HepG2 (cell line): ENCODE data around the gene S100A4. TPM values are rescaled to one million over a fixed set of nuclear protein-coding genes. Genes with fewer than 3 reads are reported as not detected.
"Not testable (repeated sequence)": the region's sequence is repeated elsewhere in the genome, so short reads cannot be mapped to it uniquely, and the experiment has no call there.

Experiments used
- ATAC-seq: fragments of 200-7000 bp; cut with Tn5 transposase; 3 replicates; pipeline ENCODE4 v1.9.1; 2020; ENCODE audit warnings: mild to moderate bottlenecking, moderate library complexity
- BruUV-seq: library from RNA; stranded (reverse); fragments of 400-500 nt; replicated peaks from 2 replicates; lab custom pipeline; 2021; lab: Mats Ljungman, UMichigan
- CTCF ChIA-PET: fragments of 300-600 bp; formaldehyde crosslinking; extraction: SDS; loops from one replicate; lab custom pipeline; 2021; ENCODE audit warnings: low total read pairs, inconsistent platforms, low intra/inter-chr PET ratio; lab: Yijun Ruan, JAX
- POLR2A ChIA-PET: fragments of 350-600 bp; sonication (Branson Sonifier 250); formaldehyde crosslinking; loops from one replicate; lab custom pipeline; 2020; ENCODE audit warnings: antibody characterized with exemption, inconsistent platforms; lab: Yijun Ruan, JAX
- DNase-seq: peaks from one replicate; pipeline ENCODE4 v3.0.0-alpha.2; 2015; ENCODE audit warnings: low spot score
- FAIRE-seq: peaks from 3 replicates; lab custom pipeline; 2011; peaks lifted over from hg19 to GRCh38; lab: Jason Lieb, UNC
- H2AFZ ChIP-seq: one replicate; pipeline ENCODE4 v1.6.1; 2011; ENCODE audit warnings: low read length, inconsistent platforms
- H3K27ac ChIP-seq: fragments of 300-600 bp; 3 replicates; pipeline ENCODE4 v1.8.0; 2011; ENCODE audit warnings: mixed run types, mild to moderate bottlenecking, mixed read lengths, low read length, inconsistent platforms; ENCODE audit not compliant: insufficient read depth; ENCODE audit errors: extremely low read length
- H3K27me3 ChIP-seq, 2 experiments: fragments of 200-600 bp in 1 of 2; 2 replicates in 1 of 2; 3 replicates in 1 of 2; pipeline versions ENCODE4 v1.6.0 to v1.8.0; 2011; ENCODE audit warnings: low read length in 2 of 2, mild to moderate bottlenecking in 2 of 2, moderate library complexity in 2 of 2, inconsistent platforms in 1 of 2; ENCODE audit not compliant: insufficient read depth in 2 of 2, control insufficient read depth in 1 of 2
- H3K36me3 ChIP-seq, 2 experiments: fragments of 200-600 bp in 1 of 2; replicated peaks in 1 of 2; 2 replicates in 1 of 2; 3 replicates in 1 of 2; pipeline versions ENCODE4 v1.5.1 to v1.8.0; 2011; ENCODE audit warnings: low read length in 2 of 2, inconsistent platforms in 1 of 2; ENCODE audit not compliant: insufficient read depth in 2 of 2, control insufficient read depth in 1 of 2
- H3K4me1 ChIP-seq: 2 replicates; pipeline ENCODE4 v1.5.1; 2012; ENCODE audit warnings: low read length, inconsistent platforms; ENCODE audit not compliant: insufficient read depth
- H3K4me2 ChIP-seq: 2 replicates; pipeline ENCODE4 v1.6.0; 2011; ENCODE audit warnings: low read depth, low read length, inconsistent platforms
- H3K4me3 ChIP-seq, 3 experiments: fragments of 200-600 bp in 1 of 3; sonication (generic), shearing (Covaris generic) in 1 of 3; replicated peaks in 1 of 3; 2 replicates each; pipeline ENCODE4 v1.5.1; 2011 to 2016; ENCODE audit warnings: low read length in 3 of 3, inconsistent platforms in 2 of 3, low read depth in 2 of 3, mild to moderate bottlenecking in 2 of 3, control low read depth in 1 of 3, mixed read lengths in 1 of 3; ENCODE audit not compliant: insufficient read depth in 1 of 3
- H3K79me2 ChIP-seq: one replicate; pipeline ENCODE4 v1.6.1; 2011; ENCODE audit warnings: low read length, inconsistent platforms; ENCODE audit not compliant: insufficient read depth
- H3K9ac ChIP-seq: 2 replicates; pipeline ENCODE4 v1.6.0; 2011; ENCODE audit warnings: mild to moderate bottlenecking, low read depth, low read length, inconsistent platforms; ENCODE audit not compliant: insufficient read depth
- H3K9me3 ChIP-seq: 2 replicates; pipeline ENCODE4 v1.5.1; 2012; ENCODE audit warnings: mild to moderate bottlenecking, low read length
- H4K20me1 ChIP-seq: 2 replicates; pipeline ENCODE4 v1.6.0; 2011; ENCODE audit warnings: inconsistent platforms, mild to moderate bottlenecking, low read length, moderate library complexity; ENCODE audit not compliant: insufficient read depth
- ARNTL ChIP-seq: sonication (generic); formaldehyde crosslinking; IDR thresholded peaks from 2 replicates; pipeline ENCODE4 v1.4.0; 2020; ENCODE audit warnings: mild to moderate bottlenecking, missing genetic modification reagents
- RFX3 ChIP-seq: IDR thresholded peaks from 2 replicates; pipeline ENCODE4 v1.6.1; 2016; ENCODE audit warnings: missing biosample characterization, missing genetic modification reagents
- SMYD3 ChIP-seq: sonication (generic); formaldehyde crosslinking; IDR thresholded peaks from 2 replicates; pipeline ENCODE4 v1.8.1; 2023; ENCODE audit warnings: mild to moderate bottlenecking, missing genetic modification reagents
- TEAD3 ChIP-seq: optimal IDR thresholded peaks from 2 replicates; pipeline ENCODE3; 2016; ENCODE audit warnings: borderline replicate concordance
- XRCC5 ChIP-seq: fragments of 200-400 bp; formaldehyde crosslinking; optimal IDR thresholded peaks from 2 replicates; pipeline ENCODE3; 2017; ENCODE audit warnings: mild to moderate bottlenecking, low read length
- ZFP1 ChIP-seq: IDR thresholded peaks from 2 replicates; pipeline ENCODE4 v1.6.1; 2016
- ZFP36L2 ChIP-seq: sonication (generic); formaldehyde crosslinking; IDR thresholded peaks from 2 replicates; pipeline ENCODE4 v1.4.0; 2020; ENCODE audit warnings: missing genetic modification reagents
- ZNF33A ChIP-seq: sonication (generic); formaldehyde crosslinking; IDR thresholded peaks from 2 replicates; pipeline ENCODE4 v1.5.1; 2020; ENCODE audit warnings: missing genetic modification reagents, mild to moderate bottlenecking, moderate library complexity, borderline replicate concordance
- ZNF567 ChIP-seq: sonication (generic); formaldehyde crosslinking; IDR thresholded peaks from 2 replicates; pipeline ENCODE4 v1.8.1; 2023; ENCODE audit warnings: mild to moderate bottlenecking, missing genetic modification reagents, borderline replicate concordance
- WGBS: methylation state at CpG from one replicate; pipeline ENCODE4 v1.1.6; 2017; ENCODE audit warnings: low lambda C conversion rate; 5-methylcytosine and 5-hydroxymethylcytosine counted together
- in situ Hi-C: cut with HindIII; loops from 2 replicates; pipeline ENCODE4 v1.10.0; 2017; ENCODE audit warnings: low pct_unique_long_range_greater_than_20kb; ENCODE audit not compliant: extremely low pct_ligation_motif_present
- intact Hi-C: fragments of 100-400 bp; cut with micrococcal nuclease; formaldehyde crosslinking; loops from one replicate; pipeline ENCODE4 v1.10.0; 2022; ENCODE audit not compliant: unreplicated experiment
- polyA plus RNA-seq, 8 experiments: library from polyadenylated mRNA; depleted of rRNA in 3 of 8; stranded (reverse) in 7 of 8; unstranded in 1 of 8; fragments of >200 nt; fragmentation: Illumina TruSeq in 4 of 8; extraction: Trizol in 4 of 8; gene quantifications; 2 replicates each; pipeline versions ENCODE4 v1.2.1 to v1.2.3, GENCODE V29; 2011 to 2016; ENCODE audit warnings: low read depth in 4 of 8, missing spikeins in 1 of 8, mixed read lengths in 1 of 8; ENCODE audit not compliant: insufficient read depth in 1 of 8
- total RNA-seq, 5 experiments: library from RNA; depleted of rRNA; stranded (reverse); fragments of >200 nt; fragmentation: Illumina TruSeq; extraction: Trizol; gene quantifications; 2 replicates each; pipeline ENCODE4 v1.2.3, GENCODE V29; 2016; ENCODE audit warnings: low read depth in 1 of 5
- TF ChIP-seq, protein P1 (sequence below): sonication (generic); formaldehyde crosslinking; IDR thresholded peaks from 2 replicates; pipeline ENCODE4 v1.5.0; 2020; ENCODE audit warnings: mild to moderate bottlenecking, missing genetic modification reagents
- TF ChIP-seq, protein P2 (sequence below): sonication (generic); formaldehyde crosslinking; IDR thresholded peaks from 2 replicates; pipeline ENCODE4 v1.8.0; 2022; ENCODE audit warnings: mild to moderate bottlenecking, missing genetic modification reagents, moderate library complexity
- TF ChIP-seq, protein P3 (sequence below): sonication (generic); formaldehyde crosslinking; IDR thresholded peaks from 2 replicates; pipeline ENCODE4 v1.4.0; 2020; ENCODE audit warnings: missing genetic modification reagents
- TF ChIP-seq, protein P4 (sequence below): sonication (generic); formaldehyde crosslinking; conservative IDR thresholded peaks from 2 replicates; pipeline ENCODE4 v1.8.0; 2022; ENCODE audit warnings: mild to moderate bottlenecking, moderate library complexity, missing genetic modification reagents

The S100A4 gene
- total and polyA plus RNA-seq, 2 of the 13 experiments (the other 11 are each of a cell fraction or from before 2014, with no cell fraction given) = 12.9 to 20.2 TPM

DNA sequence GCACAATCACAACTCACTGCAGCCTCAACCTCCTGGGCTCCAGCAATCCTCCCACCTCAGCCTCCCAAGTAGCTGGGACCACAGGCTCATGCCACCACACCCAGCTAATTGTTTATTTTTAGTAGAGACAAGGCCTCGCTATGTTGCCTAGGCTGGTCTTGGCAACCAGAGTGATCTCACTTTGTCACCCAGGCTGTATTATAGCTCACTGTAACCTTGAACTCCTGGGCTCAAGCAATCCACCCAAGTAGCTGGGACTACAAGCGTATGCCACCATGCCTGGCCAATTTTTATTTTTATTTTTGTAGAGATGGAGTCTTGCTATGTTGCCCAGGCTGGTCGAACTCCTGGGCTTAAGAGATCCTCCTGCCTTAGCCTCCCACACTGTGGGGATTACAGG, 16.4 kb upstream of the S100A4 start:
- ATAC-seq, intact Hi-C loops, H4K20me1 ChIP-seq, H3K36me3 ChIP-seq, in situ Hi-C loops, H3K9me3 ChIP-seq, H3K79me2 ChIP-seq, CTCF ChIA-PET, H3K27me3 ChIP-seq, H3K4me3 ChIP-seq, H2AFZ ChIP-seq, H3K9ac ChIP-seq, H3K27ac ChIP-seq, FAIRE-seq, H3K4me2 ChIP-seq, BruUV-seq: not testable (repeated sequence)
- POLR2A ChIA-PET = interaction anchor here (0.7 to 1.3 kb wide), 4 partner anchors 9 to 214 kb away, joined by 3 to 5 read pairs (median 3); partner anchors contain the start of genes S100A1 and S100A13
- H3K4me1 ChIP-seq = peaks cover 19% of the 10 kb centered on the region
- peak; percentile 46 for DNase-seq
- 19% methylated on average over 2 of the region's 3 CpGs for WGBS
- TF ChIP-seq, protein P1, sequence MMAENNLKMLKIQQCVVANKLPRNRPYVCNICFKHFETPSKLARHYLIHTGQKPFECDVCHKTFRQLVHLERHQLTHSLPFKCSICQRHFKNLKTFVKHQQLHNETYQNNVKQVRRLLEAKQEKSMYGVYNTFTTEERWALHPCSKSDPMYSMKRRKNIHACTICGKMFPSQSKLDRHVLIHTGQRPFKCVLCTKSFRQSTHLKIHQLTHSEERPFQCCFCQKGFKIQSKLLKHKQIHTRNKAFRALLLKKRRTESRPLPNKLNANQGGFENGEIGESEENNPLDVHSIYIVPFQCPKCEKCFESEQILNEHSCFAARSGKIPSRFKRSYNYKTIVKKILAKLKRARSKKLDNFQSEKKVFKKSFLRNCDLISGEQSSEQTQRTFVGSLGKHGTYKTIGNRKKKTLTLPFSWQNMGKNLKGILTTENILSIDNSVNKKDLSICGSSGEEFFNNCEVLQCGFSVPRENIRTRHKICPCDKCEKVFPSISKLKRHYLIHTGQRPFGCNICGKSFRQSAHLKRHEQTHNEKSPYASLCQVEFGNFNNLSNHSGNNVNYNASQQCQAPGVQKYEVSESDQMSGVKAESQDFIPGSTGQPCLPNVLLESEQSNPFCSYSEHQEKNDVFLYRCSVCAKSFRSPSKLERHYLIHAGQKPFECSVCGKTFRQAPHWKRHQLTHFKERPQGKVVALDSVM = peak; percentile 27; the same call in 1 of the 2 replicates

GRCh38 chr1:153561466-153561985, 15.9 kb upstream of the S100A4 start:
- 18% methylated on average over 3 of the region's 3 CpGs for WGBS
- ChIA-PET POLR2A (interaction anchor here (0.7 to 1.3 kb wide), 4 partner anchors 9 to 214 kb away, joined by 3 to 5 read pairs (median 3); partner anchors contain the start of genes S100A1 and S100A13), CTCF (no interaction called here)
- no peaks in the 10 kb centered on the region for H4K20me1 ChIP-seq
- H3K9me3 ChIP-seq = no peaks in the 10 kb centered on the region
- no peak overlapping the region for H3K4me3 ChIP-seq
- in situ Hi-C loops = no loop called here
- ATAC-seq (peak; percentile 18; the same call in 1 of the 3 replicates), FAIRE-seq (no peak), DNase-seq (no peak)
- H3K79me2 ChIP-seq = no peaks in the 10 kb centered on the region
- H3K4me2 ChIP-seq = no peak overlapping the region
- no TSS peak for BruUV-seq
- no peak overlapping the region for H2AFZ ChIP-seq
- H3K27me3 ChIP-seq = no peaks in the 10 kb centered on the region
- H3K4me1 ChIP-seq = peaks cover 14% of the 10 kb centered on the region
- H3K36me3 ChIP-seq = no peaks in the 10 kb centered on the region
- no peak overlapping the region for H3K27ac ChIP-seq
- intact Hi-C loops = no loop called here
- no peak overlapping the region for H3K9ac ChIP-seq
- no peak for TF ChIP-seq RFX3 (CRISPR knock-in tag)
- no peak for TF ChIP-seq SMYD3 (CRISPR knock-in tag)
- TF ChIP-seq, protein P2, sequence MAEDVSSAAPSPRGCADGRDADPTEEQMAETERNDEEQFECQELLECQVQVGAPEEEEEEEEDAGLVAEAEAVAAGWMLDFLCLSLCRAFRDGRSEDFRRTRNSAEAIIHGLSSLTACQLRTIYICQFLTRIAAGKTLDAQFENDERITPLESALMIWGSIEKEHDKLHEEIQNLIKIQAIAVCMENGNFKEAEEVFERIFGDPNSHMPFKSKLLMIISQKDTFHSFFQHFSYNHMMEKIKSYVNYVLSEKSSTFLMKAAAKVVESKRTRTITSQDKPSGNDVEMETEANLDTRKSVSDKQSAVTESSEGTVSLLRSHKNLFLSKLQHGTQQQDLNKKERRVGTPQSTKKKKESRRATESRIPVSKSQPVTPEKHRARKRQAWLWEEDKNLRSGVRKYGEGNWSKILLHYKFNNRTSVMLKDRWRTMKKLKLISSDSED (CRISPR knock-in tag) = no peak
- TF ChIP-seq ZNF33A = no peak
- TF ChIP-seq ZFP1 (CRISPR knock-in tag) = no peak
- TF ChIP-seq TEAD3 (CRISPR knock-in tag) = no peak
- TF ChIP-seq ZNF567 (CRISPR knock-in tag) = no peak
- TF ChIP-seq, protein P3, sequence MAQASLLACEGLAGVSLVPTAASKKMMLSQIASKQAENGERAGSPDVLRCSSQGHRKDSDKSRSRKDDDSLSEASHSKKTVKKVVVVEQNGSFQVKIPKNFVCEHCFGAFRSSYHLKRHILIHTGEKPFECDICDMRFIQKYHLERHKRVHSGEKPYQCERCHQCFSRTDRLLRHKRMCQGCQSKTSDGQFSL (CRISPR knock-in tag) = no peak
- TF ChIP-seq ARNTL (CRISPR knock-in tag) = no peak
- TF ChIP-seq ZFP36L2 (CRISPR knock-in tag) = no peak
- TF ChIP-seq, protein P4, sequence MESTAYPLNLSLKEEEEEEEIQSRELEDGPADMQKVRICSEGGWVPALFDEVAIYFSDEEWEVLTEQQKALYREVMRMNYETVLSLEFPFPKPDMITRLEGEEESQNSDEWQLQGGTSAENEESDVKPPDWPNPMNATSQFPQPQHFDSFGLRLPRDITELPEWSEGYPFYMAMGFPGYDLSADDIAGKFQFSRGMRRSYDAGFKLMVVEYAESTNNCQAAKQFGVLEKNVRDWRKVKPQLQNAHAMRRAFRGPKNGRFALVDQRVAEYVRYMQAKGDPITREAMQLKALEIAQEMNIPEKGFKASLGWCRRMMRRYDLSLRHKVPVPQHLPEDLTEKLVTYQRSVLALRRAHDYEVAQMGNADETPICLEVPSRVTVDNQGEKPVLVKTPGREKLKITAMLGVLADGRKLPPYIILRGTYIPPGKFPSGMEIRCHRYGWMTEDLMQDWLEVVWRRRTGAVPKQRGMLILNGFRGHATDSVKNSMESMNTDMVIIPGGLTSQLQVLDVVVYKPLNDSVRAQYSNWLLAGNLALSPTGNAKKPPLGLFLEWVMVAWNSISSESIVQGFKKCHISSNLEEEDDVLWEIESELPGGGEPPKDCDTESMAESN (CRISPR knock-in tag) = no peak
- no peak for TF ChIP-seq XRCC5
